H9 (cell line): ENCODE results near the gene APCDD1. TPM values are rescaled to one million over a fixed set of nuclear protein-coding genes. Genes with fewer than 3 reads are reported as not detected.

Source experiments
- DNase-seq: peaks from one replicate; pipeline ENCODE4 v3.0.0-alpha.2; 2017
- H2AFZ ChIP-seq: one replicate; pipeline ENCODE4 v1.6.1; 2013; ENCODE audit warnings: mild to moderate bottlenecking, low read length, control low read depth, moderate library complexity
- H2AK5ac ChIP-seq: 2 replicates; pipeline ENCODE4 v1.6.1; 2013; ENCODE audit warnings: low read length, control low read depth, mixed read lengths; ENCODE audit not compliant: insufficient read length
- H2BK120ac ChIP-seq: one replicate; pipeline ENCODE4 v1.6.1; 2013; ENCODE audit warnings: low read depth, mild to moderate bottlenecking, low read length, control low read depth, inconsistent platforms; ENCODE audit not compliant: poor library complexity, severe bottlenecking
- H2BK12ac ChIP-seq: 2 replicates; pipeline ENCODE4 v1.6.1; 2013; ENCODE audit warnings: low read length, control low read depth, mixed read lengths, low read depth; ENCODE audit not compliant: insufficient read length
- H2BK15ac ChIP-seq: 2 replicates; pipeline ENCODE4 v1.6.1; 2013; ENCODE audit warnings: low read depth, low read length, control low read depth
- H2BK20ac ChIP-seq: one replicate; pipeline ENCODE4 v1.6.1; 2013; ENCODE audit warnings: low read depth, mild to moderate bottlenecking, low read length, control low read depth, inconsistent platforms; ENCODE audit not compliant: poor library complexity, severe bottlenecking
- H2BK5ac ChIP-seq: 2 replicates; pipeline ENCODE4 v1.6.1; 2013; ENCODE audit warnings: low read length, control low read depth, mixed read lengths; ENCODE audit not compliant: insufficient read length
- H3K14ac ChIP-seq: 2 replicates; pipeline ENCODE4 v1.6.1; 2013; ENCODE audit warnings: low read length, control low read depth; ENCODE audit not compliant: insufficient read depth
- H3K18ac ChIP-seq: 2 replicates; pipeline ENCODE4 v1.6.1; 2013; ENCODE audit warnings: low read depth, mild to moderate bottlenecking, mixed read lengths, low read length, control low read depth; ENCODE audit not compliant: insufficient read length
- H3K23ac ChIP-seq: 2 replicates; pipeline ENCODE4 v1.6.1; 2013; ENCODE audit warnings: low read length, control low read depth, mixed read lengths, low read depth; ENCODE audit not compliant: insufficient read length
- H3K23me2 ChIP-seq: 2 replicates; pipeline ENCODE4 v1.6.1; 2013; ENCODE audit warnings: low read depth, mild to moderate bottlenecking, mixed read lengths, low read length, control low read depth; ENCODE audit not compliant: insufficient read length, poor library complexity, severe bottlenecking
- H3K27ac ChIP-seq: 2 replicates; pipeline ENCODE4 v1.5.1; 2013; ENCODE audit warnings: low read length, control low read depth, mixed read lengths, low read depth; ENCODE audit not compliant: insufficient read length
- H3K27me3 ChIP-seq: 2 replicates; pipeline ENCODE4 v1.6.1; 2013; ENCODE audit warnings: low read length, control low read depth, inconsistent platforms; ENCODE audit not compliant: insufficient read depth
- H3K4ac ChIP-seq: 2 replicates; pipeline ENCODE4 v1.6.1; 2013; ENCODE audit warnings: low read depth, mild to moderate bottlenecking, control low read depth, inconsistent platforms, low read length, moderate library complexity
- H3K4me1 ChIP-seq: 2 replicates; pipeline ENCODE4 v1.6.1; 2013; ENCODE audit warnings: low read length, control low read depth, inconsistent platforms; ENCODE audit not compliant: insufficient read depth
- H3K4me2 ChIP-seq: 2 replicates; pipeline ENCODE4 v1.6.1; 2013; ENCODE audit warnings: low read length, control low read depth, mixed read lengths; ENCODE audit not compliant: insufficient read length, insufficient read depth
- H3K56ac ChIP-seq: 2 replicates; pipeline ENCODE4 v1.6.1; 2013; ENCODE audit warnings: low read depth, mild to moderate bottlenecking, mixed read lengths, low read length, control low read depth; ENCODE audit not compliant: insufficient read length
- H3K79me1 ChIP-seq: 2 replicates; pipeline ENCODE4 v1.6.1; 2013; ENCODE audit warnings: low read depth, mild to moderate bottlenecking, moderate library complexity, low read length, control low read depth, inconsistent platforms; ENCODE audit not compliant: insufficient read depth, poor library complexity, severe bottlenecking
- H3K79me2 ChIP-seq: 2 replicates; pipeline ENCODE4 v1.6.1; 2013; ENCODE audit warnings: low read length, control low read depth, inconsistent platforms; ENCODE audit not compliant: insufficient read depth
- H3K9ac ChIP-seq: 2 replicates; pipeline ENCODE4 v1.6.1; 2013; ENCODE audit warnings: low read length, control low read depth, mixed read lengths; ENCODE audit not compliant: insufficient read length; ENCODE audit errors: extremely low read depth
- H3K9me3 ChIP-seq: one replicate; pipeline ENCODE4 v1.6.1; 2013; ENCODE audit warnings: low read depth, low read length, inconsistent platforms; ENCODE audit not compliant: control insufficient read depth
- H3T11ph ChIP-seq: one replicate; pipeline ENCODE4 v1.6.1; 2013; ENCODE audit warnings: mild to moderate bottlenecking, low read length, control low read depth, inconsistent platforms
- H4K20me1 ChIP-seq: one replicate; pipeline ENCODE4 v1.6.1; 2013; ENCODE audit not compliant: control insufficient read depth, insufficient read length, insufficient read depth
- H4K5ac ChIP-seq: 2 replicates; pipeline ENCODE4 v1.6.1; 2013; ENCODE audit warnings: low read depth, mild to moderate bottlenecking, mixed read lengths, low read length, control low read depth; ENCODE audit not compliant: insufficient read length
- H4K8ac ChIP-seq: replicated peaks from 2 replicates; pipeline ENCODE4 v1.6.1; 2013; ENCODE audit warnings: low read length, control low read depth, mixed read lengths, low read depth; ENCODE audit not compliant: insufficient read length
- H4K91ac ChIP-seq: 2 replicates; pipeline ENCODE4 v1.6.1; 2013; ENCODE audit warnings: low read depth, mild to moderate bottlenecking, moderate library complexity, mixed read lengths, low read length, control low read depth; ENCODE audit not compliant: insufficient read length
- H3K27ac Mint-ChIP-seq, 3 experiments: 2 replicates in 2 of 3; 3 replicates in 1 of 3; pipeline ENCODE4 v1.8.0; 2020 to 2021; ENCODE audit warnings: mixed read lengths in 3 of 3, mild to moderate bottlenecking in 1 of 3, moderate library complexity in 1 of 3
- H3K27me3 Mint-ChIP-seq: 2 replicates; pipeline ENCODE4 v1.8.0; 2021; ENCODE audit warnings: low read depth, mild to moderate bottlenecking, moderate library complexity, mixed read lengths
- H3K36me3 Mint-ChIP-seq, 3 experiments: 2 replicates in 2 of 3; 3 replicates in 1 of 3; pipeline ENCODE4 v1.8.0; 2020 to 2021; ENCODE audit warnings: low read depth in 3 of 3, mixed read lengths in 3 of 3; ENCODE audit not compliant: insufficient read depth in 1 of 3
- H3K4me1 Mint-ChIP-seq, 2 experiments: 2 replicates each; pipeline ENCODE4 v1.8.0; 2020; ENCODE audit warnings: mixed read lengths in 2 of 2
- H3K4me3 Mint-ChIP-seq, 2 experiments: 2 replicates in 1 of 2; 3 replicates in 1 of 2; pipeline ENCODE4 v1.8.0; 2020 to 2021; ENCODE audit warnings: mild to moderate bottlenecking in 2 of 2, mixed read lengths in 2 of 2, moderate library complexity in 1 of 2
- H3K9me3 Mint-ChIP-seq, 2 experiments: 2 replicates in 1 of 2; 3 replicates in 1 of 2; pipeline ENCODE4 v1.8.0; 2020; ENCODE audit warnings: mild to moderate bottlenecking in 2 of 2, mixed read lengths in 2 of 2, moderate library complexity in 1 of 2
- WGBS: extraction: QIAGEN DNeasy Blood & Tissue Kit; methylation state at CpG from one replicate; pipeline ENCODE4 v1.1.7; 2013; ENCODE audit warnings: missing lambda C conversion rate, low lambda C conversion rate, mixed read lengths; ENCODE audit not compliant: insufficient read length; ENCODE audit errors: extremely low coverage; 5-methylcytosine and 5-hydroxymethylcytosine counted together
- total RNA-seq: library from RNA; stranded (reverse); gene quantifications from 2 replicates; pipeline ENCODE4 v1.2.1, GENCODE V29; 2021
- TF ChIP-seq, protein P1 (sequence below): fragments of 200-600 bp; sonication (generic); conservative IDR thresholded peaks from 3 replicates; pipeline ENCODE4 v1.8.0; 2021; ENCODE audit warnings: antibody characterized with exemption, mild to moderate bottlenecking

The APCDD1 gene
- total RNA-seq, 1 experiment from 2014 or later: 1.8 TPM

GRCh38 chr18:10530852-10531251 is 76.4 kb downstream of the APCDD1 start:
- H2BK120ac ChIP-seq: no peak overlapping the region
- H3K9me3 ChIP-seq: no peaks in the 10 kb centered on the region
- no peak overlapping the region for H2AFZ ChIP-seq
- H2BK12ac ChIP-seq: no peak overlapping the region
- Mint-ChIP-seq H3K27ac (no peak overlapping the region), H3K9me3 (no peaks in the 10 kb centered on the region), H3K36me3 (peaks cover 0 to 9% (median 0%) of the 10 kb centered on the region in 3 experiments; a peak in 3 of 7 replicates), H3K27me3 (no peaks in the 10 kb centered on the region), H3K4me3 (no peak overlapping the region), H3K4me1 (peaks cover 11 to 14% of the 10 kb centered on the region in 2 experiments)
- peaks cover 16% of the 10 kb centered on the region for H3K79me1 ChIP-seq
- H2BK20ac ChIP-seq: no peak overlapping the region
- H3K4me2 ChIP-seq: no peak overlapping the region
- H3K4me1 ChIP-seq: no peaks in the 10 kb centered on the region; the same call in 1 of the 2 replicates
- H2BK15ac ChIP-seq: no peak overlapping the region
- no peak overlapping the region for H4K8ac ChIP-seq
- no peak overlapping the region for H2BK5ac ChIP-seq
- H3K27me3 ChIP-seq: no peaks in the 10 kb centered on the region
- no peak overlapping the region for H3K14ac ChIP-seq
- no peak overlapping the region for H3K23ac ChIP-seq
- H4K5ac ChIP-seq: no peak overlapping the region
- no peak overlapping the region for H3K4ac ChIP-seq
- TF ChIP-seq, protein P1, sequence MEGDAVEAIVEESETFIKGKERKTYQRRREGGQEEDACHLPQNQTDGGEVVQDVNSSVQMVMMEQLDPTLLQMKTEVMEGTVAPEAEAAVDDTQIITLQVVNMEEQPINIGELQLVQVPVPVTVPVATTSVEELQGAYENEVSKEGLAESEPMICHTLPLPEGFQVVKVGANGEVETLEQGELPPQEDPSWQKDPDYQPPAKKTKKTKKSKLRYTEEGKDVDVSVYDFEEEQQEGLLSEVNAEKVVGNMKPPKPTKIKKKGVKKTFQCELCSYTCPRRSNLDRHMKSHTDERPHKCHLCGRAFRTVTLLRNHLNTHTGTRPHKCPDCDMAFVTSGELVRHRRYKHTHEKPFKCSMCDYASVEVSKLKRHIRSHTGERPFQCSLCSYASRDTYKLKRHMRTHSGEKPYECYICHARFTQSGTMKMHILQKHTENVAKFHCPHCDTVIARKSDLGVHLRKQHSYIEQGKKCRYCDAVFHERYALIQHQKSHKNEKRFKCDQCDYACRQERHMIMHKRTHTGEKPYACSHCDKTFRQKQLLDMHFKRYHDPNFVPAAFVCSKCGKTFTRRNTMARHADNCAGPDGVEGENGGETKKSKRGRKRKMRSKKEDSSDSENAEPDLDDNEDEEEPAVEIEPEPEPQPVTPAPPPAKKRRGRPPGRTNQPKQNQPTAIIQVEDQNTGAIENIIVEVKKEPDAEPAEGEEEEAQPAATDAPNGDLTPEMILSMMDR: no peak
- no peak overlapping the region for H3K56ac ChIP-seq
- H3K27ac ChIP-seq: no peak overlapping the region
- peaks cover 4% of the 10 kb centered on the region for H3K23me2 ChIP-seq
- no peaks in the 10 kb centered on the region for H4K20me1 ChIP-seq
- no peak overlapping the region for H4K91ac ChIP-seq
- no peak overlapping the region for H2AK5ac ChIP-seq
- H3K79me2 ChIP-seq: peaks cover 27% of the 10 kb centered on the region; the same call in 1 of the 2 replicates
- no peak overlapping the region for H3K18ac ChIP-seq
- H3T11ph ChIP-seq: no peak overlapping the region
- WGBS: no CpG with 5 or more reads among the region's 3 CpGs
- no peak for DNase-seq
- no peak overlapping the region for H3K9ac ChIP-seq
